ENCODE measurements around the gene GREB1L.

Gene GREB1L

DNA sequence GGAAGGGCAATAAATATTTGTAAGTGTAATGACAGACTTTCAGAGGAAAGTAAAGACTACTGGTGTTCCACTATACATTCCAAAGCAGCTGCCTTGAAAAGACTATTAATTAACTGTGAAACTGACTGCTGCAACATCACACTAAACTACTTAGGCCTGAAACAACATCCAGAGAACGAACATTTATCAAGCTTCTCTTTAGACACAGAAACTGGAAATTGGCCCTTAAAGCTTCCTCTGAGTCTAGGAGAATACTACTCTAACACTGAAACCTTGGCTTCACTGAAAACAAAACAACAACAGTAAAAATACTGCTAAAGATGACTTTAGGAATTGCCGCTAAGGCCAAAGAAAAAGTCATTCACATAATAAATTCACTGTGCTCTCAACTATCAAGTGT lies 283.9 kb downstream of the GREB1L start:
- H3K36me3 ChIP-seq: peaks cover 15% of the 10 kb centered on the region

DNA sequence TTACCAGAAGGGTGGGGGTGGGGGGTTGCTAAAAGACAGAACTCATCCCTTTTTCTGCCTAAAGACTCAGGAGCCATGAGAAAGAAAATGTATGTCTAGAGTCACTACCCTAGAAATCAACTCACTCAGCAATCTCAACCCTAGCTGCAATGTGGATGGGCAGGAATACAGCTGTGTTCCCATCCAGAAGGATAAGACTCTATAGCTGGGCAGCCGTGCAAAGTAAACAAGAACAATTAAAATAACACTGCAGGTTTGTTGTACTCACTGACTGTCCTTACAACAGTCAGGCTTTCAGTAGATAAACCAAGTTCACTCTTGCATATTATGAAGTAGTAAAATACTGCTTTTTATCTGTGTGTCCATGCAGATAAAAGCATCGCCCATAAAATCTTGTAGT lies 284.4 kb downstream of the GREB1L start:
- H3K4me3 ChIP-seq (ENCODE audit: low read depth, low read length): no peak overlapping the region
- H3K36me3 ChIP-seq: peaks cover 20% of the 10 kb centered on the region
- H3K9me3 ChIP-seq (ENCODE audit: severe bottlenecking): no peaks in the 10 kb centered on the region
- H3K27ac ChIP-seq: no peak overlapping the region
- H3K27me3 ChIP-seq (ENCODE audit: insufficient read depth, low read depth, severe bottlenecking): no peaks in the 10 kb centered on the region
- DNase-seq: no peak
- TF ChIP-seq, protein P1, sequence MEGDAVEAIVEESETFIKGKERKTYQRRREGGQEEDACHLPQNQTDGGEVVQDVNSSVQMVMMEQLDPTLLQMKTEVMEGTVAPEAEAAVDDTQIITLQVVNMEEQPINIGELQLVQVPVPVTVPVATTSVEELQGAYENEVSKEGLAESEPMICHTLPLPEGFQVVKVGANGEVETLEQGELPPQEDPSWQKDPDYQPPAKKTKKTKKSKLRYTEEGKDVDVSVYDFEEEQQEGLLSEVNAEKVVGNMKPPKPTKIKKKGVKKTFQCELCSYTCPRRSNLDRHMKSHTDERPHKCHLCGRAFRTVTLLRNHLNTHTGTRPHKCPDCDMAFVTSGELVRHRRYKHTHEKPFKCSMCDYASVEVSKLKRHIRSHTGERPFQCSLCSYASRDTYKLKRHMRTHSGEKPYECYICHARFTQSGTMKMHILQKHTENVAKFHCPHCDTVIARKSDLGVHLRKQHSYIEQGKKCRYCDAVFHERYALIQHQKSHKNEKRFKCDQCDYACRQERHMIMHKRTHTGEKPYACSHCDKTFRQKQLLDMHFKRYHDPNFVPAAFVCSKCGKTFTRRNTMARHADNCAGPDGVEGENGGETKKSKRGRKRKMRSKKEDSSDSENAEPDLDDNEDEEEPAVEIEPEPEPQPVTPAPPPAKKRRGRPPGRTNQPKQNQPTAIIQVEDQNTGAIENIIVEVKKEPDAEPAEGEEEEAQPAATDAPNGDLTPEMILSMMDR (IDR thresholded peaks at IDR 0.05; ENCODE audit: low read depth, low read length): no peak

More for the DNA sequence above, 283.9 kb downstream of the GREB1L start:
- Histone ChIP-seq H3K4me3 (ENCODE audit: low read depth, low read length) (no peak overlapping the region), H3K27ac (no peak overlapping the region), H3K9me3 (ENCODE audit: severe bottlenecking) (no peaks in the 10 kb centered on the region), H3K27me3 (ENCODE audit: insufficient read depth, low read depth, severe bottlenecking) (no peaks in the 10 kb centered on the region)
- no peak for DNase-seq
- TF ChIP-seq, protein P1 (IDR thresholded peaks at IDR 0.05; ENCODE audit: low read depth, low read length): no peak

DNA sequence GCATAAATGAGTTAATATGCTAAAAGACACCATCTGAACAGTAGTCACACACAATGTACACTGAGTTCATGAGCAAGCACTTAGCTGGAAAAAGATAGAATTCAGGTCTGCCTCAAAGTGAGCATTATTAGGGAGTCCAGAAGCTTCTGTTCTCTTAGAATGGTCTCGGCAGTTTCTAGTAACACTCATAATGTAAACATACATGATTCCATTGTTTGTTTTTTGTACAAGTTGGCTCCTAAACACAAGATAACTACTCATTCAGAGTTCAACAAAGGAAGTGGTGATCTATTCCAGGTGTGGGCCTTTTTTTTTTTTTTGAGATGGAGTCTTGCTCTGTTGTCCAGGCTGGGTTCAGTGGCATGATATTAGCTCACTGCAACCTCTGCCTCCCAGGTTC lies 292.3 kb downstream of the GREB1L start:
- Histone ChIP-seq H3K27me3 (ENCODE audit: insufficient read depth, low read depth, severe bottlenecking) (no peaks in the 10 kb centered on the region), H3K9me3 (ENCODE audit: severe bottlenecking) (no peaks in the 10 kb centered on the region), H3K36me3 (peaks cover 44% of the 10 kb centered on the region), H3K27ac (no peak overlapping the region), H3K4me3 (ENCODE audit: low read depth, low read length) (no peak overlapping the region)
- DNase-seq: no peak
- TF ChIP-seq, protein P1 (IDR thresholded peaks at IDR 0.05; ENCODE audit: low read depth, low read length): no peak

DNA sequence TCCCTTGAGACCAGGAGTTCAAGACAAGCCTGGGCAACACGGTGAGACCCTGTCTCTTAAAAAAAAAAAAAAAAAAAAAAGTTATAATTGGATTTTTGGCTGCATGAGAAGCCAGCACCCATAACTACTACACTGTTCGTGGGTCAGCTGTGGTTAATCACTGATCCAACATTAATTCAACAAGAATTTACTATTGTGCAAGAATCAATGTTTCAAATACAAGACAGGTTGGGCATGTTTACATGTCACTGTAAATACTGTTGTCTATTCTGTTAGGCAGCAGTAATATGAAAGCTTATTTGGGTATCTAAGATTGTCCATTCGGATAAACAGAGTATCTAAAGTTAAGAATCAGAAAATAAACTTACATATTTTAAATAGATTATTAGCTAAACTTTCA lies 296.2 kb downstream of the GREB1L start:
- peaks cover 26% of the 10 kb centered on the region for H3K36me3 ChIP-seq
- TF ChIP-seq, protein P1 (IDR thresholded peaks at IDR 0.05; ENCODE audit: low read depth, low read length): no peak
- H3K27ac ChIP-seq: no peak overlapping the region
- no peaks in the 10 kb centered on the region for H3K9me3 ChIP-seq (ENCODE audit: severe bottlenecking)
- H3K27me3 ChIP-seq (ENCODE audit: insufficient read depth, low read depth, severe bottlenecking): no peaks in the 10 kb centered on the region
- DNase-seq: no peak
- H3K4me3 ChIP-seq (ENCODE audit: low read depth, low read length): no peak overlapping the region

DNA sequence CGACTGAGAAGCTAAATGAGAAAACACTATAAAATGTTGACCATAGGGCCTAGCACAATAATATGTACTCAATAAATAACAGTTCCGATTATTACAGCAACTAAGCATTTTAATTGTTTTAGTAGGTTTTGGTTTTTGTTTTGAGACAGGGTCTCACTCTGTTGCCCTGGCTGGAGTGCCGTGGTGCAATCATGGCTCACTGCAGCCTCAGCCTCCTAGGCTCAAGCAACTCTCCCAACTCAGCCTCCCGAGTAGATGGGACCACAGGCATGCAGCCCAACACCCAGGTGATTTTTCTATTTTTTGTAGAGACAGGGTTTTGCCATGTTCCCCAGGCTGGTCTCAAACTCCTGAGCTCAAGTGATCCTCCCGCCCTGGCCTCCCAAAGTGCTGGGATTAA lies 304.4 kb downstream of the GREB1L start:
- Histone ChIP-seq H3K27ac (no peak overlapping the region), H3K27me3 (ENCODE audit: insufficient read depth, low read depth, severe bottlenecking) (no peaks in the 10 kb centered on the region), H3K36me3 (no peaks in the 10 kb centered on the region; the same call in none of the 2 replicates), H3K4me3 (ENCODE audit: low read depth, low read length) (no peak overlapping the region), H3K9me3 (ENCODE audit: severe bottlenecking) (no peaks in the 10 kb centered on the region)
- TF ChIP-seq, protein P1 (IDR thresholded peaks at IDR 0.05; ENCODE audit: low read depth, low read length): no peak
- no peak for DNase-seq

DNA sequence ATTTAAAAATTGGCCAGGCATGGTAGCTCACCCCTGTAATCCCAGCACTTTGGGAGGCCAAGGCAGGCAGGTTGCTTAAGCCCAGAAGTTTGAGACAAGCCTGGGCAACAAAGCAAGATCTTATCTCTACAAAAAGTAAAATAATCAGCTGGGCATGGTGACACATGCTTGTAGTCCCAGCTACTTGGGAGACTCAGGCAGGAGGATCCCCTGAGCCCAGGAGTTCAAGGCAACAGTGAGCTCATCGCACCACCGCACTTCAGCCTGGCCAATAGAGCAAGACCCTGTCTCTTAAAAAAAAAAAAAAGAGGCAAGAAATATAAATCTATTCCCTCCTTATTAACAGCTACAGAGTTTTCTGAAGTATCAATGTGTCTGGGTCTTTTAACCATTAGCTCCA lies 306.6 kb downstream of the GREB1L start:
- TF ChIP-seq, protein P1 (IDR thresholded peaks at IDR 0.05; ENCODE audit: low read depth, low read length): no peak
- no peaks in the 10 kb centered on the region; the same call in 1 of the 2 replicates for H3K36me3 ChIP-seq

More for the DNA sequence above, 306.6 kb downstream of the GREB1L start:
- Histone ChIP-seq H3K9me3 (ENCODE audit: severe bottlenecking) (no peaks in the 10 kb centered on the region), H3K27me3 (ENCODE audit: insufficient read depth, low read depth, severe bottlenecking) (no peaks in the 10 kb centered on the region), H3K27ac (no peak overlapping the region), H3K4me3 (ENCODE audit: low read depth, low read length) (no peak overlapping the region)
- no peak for DNase-seq
